IPS-NIHi7 (cell line): ENCODE data around the gene OR5H1.
"Not testable (repeated sequence)": the region's sequence is repeated elsewhere in the genome, so short reads cannot be mapped to it uniquely, and the experiment has no call there.

Experiments
- DNase-seq: peaks from one replicate; pipeline ENCODE4 v3.0.0; 2012; ENCODE audit warnings: mixed read lengths; ENCODE audit errors: extremely low spot score

Gene OR5H1

DNA sequence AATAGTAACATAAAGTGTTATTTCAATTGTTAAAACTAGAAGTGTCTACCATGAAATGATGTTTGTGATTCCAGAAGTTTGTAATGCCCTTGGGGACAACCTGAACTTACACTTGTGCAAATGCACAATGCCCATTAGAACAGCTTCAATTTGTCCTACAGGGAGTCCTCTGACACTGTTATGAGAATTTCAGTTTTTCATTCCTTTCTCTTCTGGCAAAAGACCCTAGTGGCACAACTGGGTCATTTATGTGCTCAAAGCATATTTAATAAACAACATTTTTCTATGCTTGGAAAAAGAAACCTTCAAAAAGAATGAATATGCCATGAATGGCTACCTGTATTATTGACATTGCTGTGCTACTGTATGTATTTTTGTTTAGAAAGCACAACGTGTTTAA is at the start of gene OR5H1:
OR5H1 (plus strand) TSS at position 301 of the 400 bp plus-strand sequence. CDS start 1,977 bp downstream, outside the sequence.
- DNase-seq, result no peak

DNA sequence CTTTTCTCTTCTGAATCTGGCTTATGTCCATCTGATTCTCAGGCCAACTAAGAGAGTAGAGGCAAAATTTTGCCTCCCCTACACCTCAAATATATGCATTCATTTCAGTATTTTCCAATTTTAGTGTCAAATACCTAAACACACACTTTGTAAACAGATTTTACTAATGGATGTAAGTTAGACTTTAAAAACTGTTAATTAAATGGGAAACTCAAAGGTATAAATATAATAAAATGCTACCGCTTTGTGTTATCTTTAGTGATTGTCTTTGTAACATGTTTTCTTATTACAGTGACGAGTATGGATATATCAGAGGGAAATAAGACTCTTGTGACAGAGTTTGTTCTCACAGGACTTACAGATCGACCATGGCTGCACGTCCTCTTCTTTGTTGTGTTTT is 43.6 kb upstream of the OR5H1 start, which contains the start of gene OR5AC2:
OR5AC2 (plus strand) TSS at position 301 of the 400 bp plus-strand sequence; CDS start at position 301, 0 bp downstream.
- DNase-seq, result no peak

DNA sequence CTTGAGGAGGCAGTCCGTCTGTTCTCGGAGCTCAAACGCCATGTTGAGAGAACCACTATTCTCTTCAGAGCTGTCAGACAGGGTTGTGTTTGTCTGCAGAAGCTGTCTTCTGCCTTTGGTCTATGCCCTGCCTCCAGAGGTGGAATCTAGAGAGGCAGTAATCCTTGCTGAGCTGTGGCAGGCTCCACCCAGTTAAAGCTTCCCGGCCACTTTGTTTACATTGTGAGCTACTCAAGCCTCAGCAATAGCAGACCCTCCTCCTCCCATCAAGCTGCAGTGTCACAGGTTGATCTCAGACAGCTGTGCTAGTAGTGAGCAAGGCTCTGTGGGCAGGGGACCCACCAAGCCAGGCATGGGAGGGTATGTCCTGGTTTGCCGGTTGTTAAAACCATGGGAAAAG is 34.6 kb upstream of the OR5H1 start:
- DNase-seq, result no peak

GRCh38 chr3:98099848-98100247 is 30.7 kb upstream of the OR5H1 start:
- DNase-seq, result no peak

DNA sequence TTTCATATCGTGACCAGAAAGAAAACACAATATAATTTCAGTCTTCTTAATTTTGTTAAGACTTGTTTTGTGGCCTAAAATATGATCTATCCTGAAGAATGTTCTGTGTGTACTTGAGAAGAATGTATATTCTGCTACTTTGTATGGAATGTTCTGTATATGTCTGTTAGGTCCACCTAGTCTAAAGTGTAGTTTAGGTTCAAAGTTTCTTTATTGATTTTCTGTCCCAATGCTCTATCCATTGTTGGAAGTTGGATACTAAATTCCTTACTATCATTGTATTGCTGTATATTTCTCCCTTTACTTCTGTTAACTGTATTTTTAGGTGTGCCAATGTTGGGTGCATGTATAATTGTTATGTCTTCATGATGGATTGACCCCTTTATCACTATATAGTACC is 22.4 kb upstream of the OR5H1 start:
- DNase-seq, result no peak

DNA sequence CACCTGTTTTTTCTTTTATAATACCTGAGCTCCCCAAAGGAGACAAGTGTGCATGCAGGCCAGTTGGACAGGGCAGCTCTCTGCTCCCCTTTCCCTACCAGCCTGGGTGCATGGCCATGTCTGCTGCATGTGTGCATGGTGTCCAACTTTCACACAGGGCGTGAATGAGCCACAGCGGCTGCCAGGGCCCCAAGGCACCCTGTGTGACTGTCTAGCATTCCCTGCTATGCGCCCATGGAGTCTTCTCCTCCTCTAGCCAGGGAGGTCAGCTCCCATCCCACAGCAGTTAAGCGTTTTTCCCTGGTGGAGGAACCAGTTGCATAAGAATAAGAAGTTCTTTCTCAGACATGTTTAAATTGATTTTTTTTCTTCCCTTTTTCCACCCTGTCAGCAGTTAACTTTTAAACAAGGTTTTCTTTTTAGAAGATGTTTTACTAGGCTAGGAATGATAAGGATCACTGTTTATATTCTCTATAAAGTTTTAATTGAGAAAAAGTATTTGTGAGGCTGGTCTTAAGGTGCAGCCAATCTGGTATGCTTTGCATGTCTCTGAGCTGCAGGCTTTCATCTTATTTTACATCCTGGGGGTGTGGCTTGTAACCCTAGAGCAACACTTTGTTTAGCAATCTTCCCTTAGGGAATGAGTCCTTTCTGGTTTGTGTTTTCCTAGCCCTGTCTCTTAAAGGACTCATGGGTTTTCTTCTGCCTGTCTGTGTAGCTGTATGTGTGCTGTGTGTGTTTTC is 20.5 kb upstream of the OR5H1 start:
- no peak for DNase-seq

GRCh38 chr3:98110550-98110908 is 20.0 kb upstream of the OR5H1 start:
- DNase-seq, result no peak

DNA sequence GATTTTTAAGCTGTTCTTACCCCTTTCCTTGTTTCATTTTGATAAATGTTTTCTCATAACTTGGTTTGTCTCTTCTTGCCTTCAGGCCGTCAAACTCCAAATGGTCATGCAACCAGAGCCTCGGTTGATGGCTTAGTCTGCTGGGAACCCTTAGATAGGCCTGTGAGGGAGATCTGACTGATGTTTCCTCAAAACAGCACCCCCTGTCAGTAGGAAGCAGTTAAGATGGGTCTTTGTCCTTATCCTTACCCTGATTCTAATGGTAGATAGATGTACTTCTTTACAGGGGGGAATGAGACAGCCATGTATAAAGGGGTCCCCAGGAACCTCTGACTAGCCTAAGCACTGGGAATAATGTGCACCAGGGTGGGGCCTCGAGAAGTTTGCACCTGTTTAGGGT is 16.3 kb upstream of the OR5H1 start:
- no peak for DNase-seq

DNA sequence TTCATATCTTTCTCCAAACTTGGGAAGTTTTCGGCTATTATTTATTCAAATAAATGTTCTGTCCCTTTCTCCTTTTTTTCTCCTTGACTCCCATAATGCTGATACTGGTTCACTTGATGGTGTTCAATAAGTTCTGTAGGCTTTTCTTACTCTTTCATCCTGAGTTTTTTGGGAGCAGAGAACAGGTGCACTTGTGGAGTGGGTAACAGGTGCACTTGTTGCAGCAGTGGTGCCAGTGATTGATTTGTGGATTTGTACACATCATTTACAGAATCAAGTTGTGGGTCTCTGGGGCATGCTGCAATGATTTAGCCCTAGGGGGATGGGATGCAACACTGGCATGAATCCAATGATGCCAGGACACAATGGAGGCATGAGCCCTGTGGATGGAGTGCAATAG is 14.8 kb upstream of the OR5H1 start:
- DNase-seq, result no peak

DNA sequence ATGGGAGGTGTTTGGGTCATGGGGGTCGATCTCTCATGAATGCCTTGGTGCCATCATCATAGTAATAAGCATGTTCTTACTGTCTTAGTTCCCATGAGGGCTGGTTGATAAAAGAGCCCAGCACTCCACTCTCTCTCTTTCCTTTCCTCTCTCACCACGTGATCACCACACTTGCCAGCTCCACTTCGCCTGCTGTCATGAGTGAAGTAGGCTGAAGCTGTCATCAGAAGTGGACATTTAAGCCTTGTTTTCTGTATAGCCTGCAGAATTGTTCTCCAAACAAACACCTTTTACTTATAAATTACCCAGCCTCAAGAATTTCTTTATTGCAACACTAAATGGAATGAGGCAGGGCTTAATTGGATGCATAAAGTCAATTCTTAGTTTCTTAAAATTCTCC is 6.1 kb downstream of the OR5H1 start:
- DNase-seq, result no peak

DNA sequence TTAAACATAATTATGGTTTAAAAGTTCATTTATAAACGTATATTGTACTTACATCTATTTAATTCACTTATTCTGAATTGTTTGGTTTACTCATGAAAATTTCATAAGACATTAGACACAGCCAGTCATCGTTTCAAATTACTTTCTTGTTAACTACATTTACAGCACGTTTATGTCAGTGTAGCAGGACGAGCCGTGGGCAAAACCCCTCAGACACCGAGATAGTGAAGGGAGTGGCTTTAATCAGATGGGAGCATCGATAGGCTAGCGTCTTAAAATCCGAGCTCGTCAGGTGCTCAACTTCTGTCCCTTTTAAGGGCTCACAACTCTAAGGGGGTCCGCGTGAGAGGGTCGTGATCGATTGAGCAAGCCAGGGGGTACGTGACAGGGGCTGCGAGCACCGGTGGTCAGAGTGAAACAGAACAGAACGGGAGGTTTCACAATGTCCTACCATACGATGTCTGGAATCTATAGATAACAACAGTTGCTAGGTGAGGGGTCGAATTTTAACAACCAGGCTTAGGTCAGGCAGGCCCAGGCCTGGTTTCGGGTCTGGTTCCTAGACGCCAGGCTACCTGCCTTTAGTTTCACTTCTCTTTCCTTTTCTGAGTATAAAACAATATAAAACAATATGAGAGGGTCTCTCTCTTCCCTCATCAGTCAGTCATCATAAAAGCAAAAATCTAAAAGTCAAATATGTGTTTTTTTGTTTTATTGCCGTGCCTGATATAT is 7.5 kb downstream of the OR5H1 start:
- not testable (repeated sequence) for DNase-seq

- DNase-seq, result no peak
These were observed 10.0 kb downstream of the OR5H1 start for GRCh38 chr3:98140531-98140930.

- no peak for DNase-seq
These were observed 16.7 kb downstream of the OR5H1 start, which contains the start of gene OR5H14 for GRCh38 chr3:98147179-98147578. OR5H14 (plus strand) TSS chr3:98147479; CDS start chr3:98149386, 1,907 bp downstream.

GRCh38 chr3:98148751-98149150 is 18.2 kb downstream of the OR5H1 start:
- DNase-seq, result no peak

GRCh38 chr3:98149456-98149855 is 18.9 kb downstream of the OR5H1 start:
- not testable (repeated sequence) for DNase-seq

DNA sequence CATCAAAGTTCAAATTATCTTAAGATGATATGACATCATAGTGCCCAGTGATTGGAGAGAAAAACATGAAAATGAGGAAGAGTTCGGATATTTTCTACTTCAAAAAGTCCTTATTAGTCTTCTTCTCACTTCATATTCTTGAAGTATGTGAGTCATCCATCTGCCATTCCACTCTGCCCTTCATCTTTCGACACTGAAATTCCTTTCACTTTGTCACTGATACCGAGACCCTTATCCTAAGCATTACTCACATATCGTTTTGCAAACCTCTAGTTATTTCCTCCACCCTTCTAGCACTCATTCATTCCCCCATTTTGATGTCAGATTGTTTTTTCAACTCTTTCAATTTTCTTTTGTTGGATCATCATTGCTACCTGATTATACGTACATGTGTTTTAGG is 20.7 kb downstream of the OR5H1 start:
- DNase-seq, result no peak

GRCh38 chr3:98166396-98166795 is 35.9 kb downstream of the OR5H1 start, which contains the start of gene OR5H15:
OR5H15 (plus strand) TSS chr3:98166696; CDS start chr3:98168700, 2,004 bp downstream.
- DNase-seq, result no peak

DNA sequence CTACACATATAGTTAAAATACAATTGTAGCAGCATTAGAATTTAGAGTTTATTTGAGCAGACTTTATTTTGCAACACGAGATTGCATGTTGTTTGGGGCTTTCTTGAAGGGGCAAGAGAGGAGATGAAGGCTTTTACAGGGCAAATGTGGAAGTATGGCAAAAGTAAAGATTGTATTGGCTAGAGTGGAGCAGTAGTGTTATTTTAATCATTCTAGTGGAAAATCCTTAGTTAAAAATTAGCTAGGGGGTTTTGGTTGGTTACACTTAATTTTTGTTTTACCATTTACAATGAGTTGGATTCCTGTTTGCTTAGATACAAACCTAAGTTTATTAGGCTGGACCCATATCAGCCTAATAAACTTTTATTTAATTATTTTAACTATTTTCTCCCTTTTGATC is 40.5 kb downstream of the OR5H1 start:
- no peak for DNase-seq

DNA sequence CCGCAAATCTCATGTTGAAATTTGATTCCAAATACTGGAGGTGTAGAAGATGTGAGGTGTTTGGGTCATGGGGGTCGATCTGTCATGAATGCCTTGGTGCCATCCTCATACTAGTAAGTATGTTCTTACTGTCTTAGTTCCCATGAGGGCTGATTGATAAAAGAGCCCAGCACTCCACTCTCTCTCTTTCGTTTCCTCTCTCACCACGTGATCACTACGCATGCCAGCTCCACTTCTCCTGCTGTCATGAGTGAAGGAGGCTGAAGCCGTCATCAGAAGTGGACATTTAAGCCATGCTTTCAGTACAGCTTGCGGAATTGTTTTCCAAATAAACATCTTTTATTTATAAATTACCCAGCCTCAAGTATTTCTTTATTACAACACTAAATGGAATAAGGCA is 42.1 kb downstream of the OR5H1 start:
- DNase-seq, result no peak

GRCh38 chr3:98180319-98180890 is 49.9 kb downstream of the OR5H1 start:
- DNase-seq, result no peak

DNA sequence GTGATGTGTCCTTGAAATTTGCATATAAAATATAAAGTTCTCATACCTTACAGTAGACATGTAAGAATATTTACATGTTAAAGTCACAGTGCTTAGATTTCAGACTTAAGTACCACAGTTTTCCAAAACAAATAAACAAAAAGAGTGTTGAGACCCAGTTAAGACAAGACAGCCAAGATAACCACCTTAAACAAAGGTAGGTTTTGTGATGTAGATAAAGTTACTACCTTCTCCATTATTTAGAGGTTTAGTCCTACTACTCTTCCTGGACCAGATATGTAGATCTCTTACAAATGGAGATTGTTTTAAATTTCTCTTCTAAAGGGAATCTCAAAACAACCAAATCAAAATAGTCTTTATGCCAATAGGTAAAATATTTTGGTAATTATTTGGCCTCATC is 51.7 kb downstream of the OR5H1 start:
- peak; percentile 10 for DNase-seq

DNA sequence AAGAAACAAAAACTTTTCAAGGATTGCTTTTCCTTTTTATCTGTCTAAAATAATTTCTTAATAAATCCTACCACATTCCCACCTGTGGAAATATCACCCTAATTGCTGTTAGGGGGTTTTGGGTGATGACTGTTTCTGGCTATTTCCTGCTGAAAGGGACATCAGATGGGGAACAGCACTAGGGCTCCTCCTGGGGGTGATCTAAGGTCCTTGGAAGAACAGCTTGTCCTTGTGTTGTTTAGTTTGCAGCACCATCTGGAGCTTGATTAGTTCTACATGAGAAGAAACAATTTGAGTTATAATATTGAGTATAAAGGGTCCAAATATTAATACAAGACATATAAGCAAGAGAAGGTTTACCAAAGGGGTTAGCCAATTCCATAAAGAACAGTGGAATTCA is 54.7 kb downstream of the OR5H1 start:
- DNase-seq, result peak; percentile 50
